Hypothalamus (tissue), 51 donors: ENCODE results near the gene MT2A.
"Not testable (repeated sequence)": the region's sequence is repeated elsewhere in the genome, so short reads cannot be mapped to it uniquely, and the experiment has no call there.

ENCODE experiments used
- DNase-seq, 51 donors: peaks; one replicate each; lab custom pipeline; 2025; lab: John Stamatoyannopoulos, UW

The MT2A gene

DNA sequence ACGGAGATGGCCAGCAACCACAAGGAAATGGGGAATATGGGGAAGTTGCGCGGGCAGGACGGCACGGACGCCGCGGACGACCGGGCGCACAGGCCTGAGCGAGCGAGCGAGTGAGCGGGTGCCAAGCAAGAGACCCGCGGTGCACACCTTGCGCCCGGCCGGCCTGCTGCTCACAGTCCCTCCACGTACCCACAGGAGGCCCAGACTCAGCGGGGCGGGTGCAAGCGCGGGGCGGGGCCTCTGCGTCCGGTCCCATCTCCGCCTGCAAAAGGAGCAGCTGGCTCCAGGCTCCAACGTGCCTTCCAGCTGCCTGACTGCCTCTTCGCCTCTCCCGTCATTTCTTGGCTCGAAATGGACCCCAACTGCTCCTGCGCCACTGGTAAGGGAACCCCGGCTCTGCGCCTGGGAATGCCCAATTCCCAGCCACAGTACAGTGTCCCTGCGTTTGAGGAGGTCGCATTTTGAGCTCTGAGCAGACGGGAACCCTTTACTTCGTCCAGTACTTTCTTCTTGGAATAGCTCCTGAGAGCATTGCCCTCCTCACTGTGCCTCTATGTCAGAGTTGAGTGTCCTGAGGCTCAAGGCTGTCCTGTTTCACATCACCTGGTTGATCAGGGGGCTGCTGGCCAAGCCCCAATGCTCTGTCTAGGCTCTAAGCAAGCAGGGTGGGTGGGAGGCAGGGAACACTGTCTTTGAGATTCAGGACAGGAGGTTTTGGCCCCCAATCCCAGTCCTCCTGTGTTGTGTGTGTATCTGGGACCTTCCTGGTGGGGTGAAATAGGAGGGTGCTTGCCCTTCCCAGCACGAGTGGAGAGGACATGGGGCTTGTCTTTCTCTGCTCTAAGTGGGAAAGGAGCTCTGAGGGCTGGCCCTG lies 9.1 kb downstream of the MT2A start:
- DNase-seq = peak in 25 of 51 donors; percentile 17 to 83 (median 48)

DNA sequence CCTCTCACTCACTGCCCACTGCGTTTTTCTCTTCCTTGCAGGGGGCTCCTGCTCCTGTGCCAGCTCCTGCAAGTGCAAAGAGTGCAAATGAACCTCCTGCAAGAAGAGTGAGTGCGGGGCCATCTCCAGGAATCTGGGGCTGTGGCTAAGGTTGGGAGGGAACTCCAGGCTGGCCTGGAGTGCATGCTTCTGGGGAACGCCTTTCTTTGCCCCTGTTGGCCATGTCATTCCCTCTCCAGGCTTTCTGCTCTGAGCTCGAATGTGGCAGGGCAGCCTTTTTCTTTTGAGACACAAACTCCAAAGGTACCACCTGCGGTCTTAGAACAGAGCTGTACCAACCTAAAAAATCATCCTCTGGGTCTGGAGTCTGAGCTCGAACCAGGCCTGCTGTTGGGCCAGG lies 9.8 kb downstream of the MT2A start:
- no peak for DNase-seq

DNA sequence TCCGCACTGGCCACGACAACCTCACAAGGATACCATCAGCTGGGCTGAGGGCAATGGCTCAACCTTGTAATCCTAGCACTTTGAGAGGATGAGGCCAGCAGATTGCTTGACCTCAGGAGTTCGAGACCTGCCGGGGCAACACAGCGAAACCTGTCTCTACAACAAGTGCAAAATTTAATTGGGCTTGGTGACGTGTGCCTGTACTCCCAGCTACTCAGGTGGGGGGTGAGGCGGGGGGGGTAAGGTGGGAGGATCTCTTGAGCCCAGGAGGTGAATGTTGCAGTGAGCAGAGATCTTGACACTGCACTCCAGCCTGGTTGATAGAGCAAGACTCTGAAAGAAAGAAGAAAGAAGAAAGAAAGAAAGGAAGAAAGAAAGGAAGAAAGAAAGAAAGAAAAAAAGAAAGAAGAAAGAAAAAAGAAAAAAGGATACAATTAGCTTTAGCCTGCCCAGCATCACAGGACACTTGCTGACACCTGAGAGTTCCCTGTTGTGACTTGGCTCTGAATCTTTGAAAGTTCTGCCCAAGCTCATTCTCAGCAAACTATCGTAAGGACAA lies 12.0 kb downstream of the MT2A start:
- DNase-seq = no peak

DNA sequence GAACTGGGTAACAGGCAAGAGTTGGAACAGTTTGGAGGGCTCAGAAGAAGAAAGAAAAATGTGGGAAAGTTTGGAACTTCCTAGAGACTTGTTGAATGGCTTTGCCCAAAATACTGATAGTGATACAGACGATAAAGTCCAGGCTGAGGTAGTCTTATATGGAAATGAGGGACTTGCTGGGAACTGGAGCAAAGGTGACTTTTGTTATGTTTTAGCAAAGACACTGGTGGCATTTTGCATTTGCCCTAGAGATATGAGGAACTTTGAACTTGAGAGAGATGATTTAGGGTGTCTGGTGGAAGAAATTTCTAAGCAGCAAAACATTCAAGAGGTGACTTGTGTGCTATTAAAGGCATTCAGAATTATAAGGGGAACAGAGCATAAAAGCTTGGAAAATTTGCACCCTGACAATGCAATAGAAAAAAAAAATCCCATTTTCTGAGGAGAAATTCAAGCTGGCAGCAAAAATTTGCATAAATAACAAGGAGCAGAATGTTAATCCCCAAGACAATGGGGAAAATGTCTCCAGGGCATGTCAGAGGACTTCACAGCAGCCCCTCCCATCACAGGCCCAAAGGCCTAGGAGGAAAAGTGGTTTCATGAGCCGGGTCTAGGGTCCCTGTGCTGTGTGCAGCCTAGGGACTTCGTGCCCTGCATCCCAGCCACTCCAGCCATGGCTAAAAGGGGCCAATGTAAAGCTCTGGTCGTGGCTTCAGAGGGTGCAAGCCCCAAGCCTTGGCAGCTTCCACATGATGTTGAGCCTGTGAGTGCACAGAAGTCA lies 13.5 kb downstream of the MT2A start:
- not testable (repeated sequence) for DNase-seq

DNA sequence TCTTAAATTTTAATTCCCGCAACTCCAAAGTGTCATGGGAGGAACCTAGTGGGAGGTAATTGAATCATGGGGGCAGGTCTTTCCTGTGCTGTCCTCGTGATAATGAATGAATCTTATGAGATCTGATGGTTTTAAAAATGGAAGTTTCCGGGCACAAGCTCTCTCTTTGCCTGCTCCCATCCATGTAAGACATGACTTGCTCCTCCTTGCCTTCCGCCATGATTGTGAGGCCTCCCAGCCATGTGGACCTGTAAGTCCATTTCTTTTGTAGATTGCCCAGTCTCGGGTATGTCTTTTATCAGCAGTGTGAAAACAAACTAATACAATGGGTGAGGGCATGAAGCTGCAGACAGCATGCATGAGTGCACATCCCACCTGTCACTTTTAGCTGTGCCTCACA lies 14.8 kb downstream of the MT2A start:
- DNase-seq = not testable (repeated sequence)

DNA sequence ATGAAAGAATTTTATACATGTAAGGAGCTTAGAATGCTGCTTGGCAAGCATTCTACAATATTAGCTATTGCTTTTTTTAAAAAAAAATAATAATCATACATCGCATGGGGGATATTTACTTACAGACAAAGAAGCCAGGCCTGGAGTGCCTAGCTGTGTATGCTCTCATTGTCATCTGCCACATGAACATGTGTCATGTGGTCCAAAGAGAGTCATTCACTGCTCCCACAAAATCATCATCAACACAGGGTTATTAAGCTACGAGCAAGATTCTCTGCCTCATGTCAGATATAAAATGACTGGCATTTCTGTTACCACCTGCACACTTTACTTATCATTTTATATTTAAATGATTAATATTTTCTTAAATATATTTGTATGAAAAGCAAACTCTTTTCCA lies 15.3 kb downstream of the MT2A start:
- peak in 1 of 51 donors; percentile 7 for DNase-seq

DNA sequence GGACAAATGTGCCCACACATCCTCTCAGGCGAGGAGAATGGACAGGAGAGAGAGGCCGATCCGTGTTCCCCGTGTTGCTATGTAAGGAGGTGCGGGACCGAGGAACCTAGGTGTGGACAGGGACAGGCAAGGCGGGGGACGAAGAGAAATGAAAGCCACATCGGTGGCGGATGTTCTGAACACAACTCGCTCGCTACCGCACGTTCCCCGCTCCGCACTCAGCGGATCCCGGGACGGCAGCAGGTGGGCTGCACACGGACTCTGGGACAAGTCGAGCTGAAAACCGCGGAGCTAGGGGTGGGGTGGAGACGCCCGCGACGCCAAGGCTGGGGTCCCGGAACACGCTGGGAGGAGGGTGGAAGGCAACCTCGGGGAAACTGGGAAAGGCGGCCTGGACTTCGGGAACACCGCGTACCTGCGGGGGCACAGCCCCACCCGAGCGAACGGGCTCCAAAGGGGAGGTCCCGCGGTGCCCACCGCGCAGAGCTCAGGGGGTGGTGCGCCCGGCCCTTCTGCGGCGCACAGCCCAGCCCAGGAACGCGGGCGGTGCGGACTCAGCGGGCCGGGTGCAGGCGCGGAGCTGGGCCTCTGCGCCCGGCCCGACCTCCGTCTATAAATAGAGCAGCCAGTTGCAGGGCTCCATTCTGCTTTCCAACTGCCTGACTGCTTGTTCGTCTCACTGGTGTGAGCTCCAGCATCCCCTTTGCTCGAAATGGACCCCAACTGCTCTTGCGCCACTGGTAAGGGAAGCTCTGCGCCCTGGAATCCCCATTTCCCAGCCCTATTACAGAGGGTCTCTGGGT lies 17.0 kb downstream of the MT2A start, which contains the start of gene MT1E:
Gene MT1E (plus strand): TSS at position 642 of the 803 bp plus-strand sequence. CDS start 71 bp downstream, at position 713.
- DNase-seq = peak in 31 of 51 donors; percentile 32 to 82 (median 63)

DNA sequence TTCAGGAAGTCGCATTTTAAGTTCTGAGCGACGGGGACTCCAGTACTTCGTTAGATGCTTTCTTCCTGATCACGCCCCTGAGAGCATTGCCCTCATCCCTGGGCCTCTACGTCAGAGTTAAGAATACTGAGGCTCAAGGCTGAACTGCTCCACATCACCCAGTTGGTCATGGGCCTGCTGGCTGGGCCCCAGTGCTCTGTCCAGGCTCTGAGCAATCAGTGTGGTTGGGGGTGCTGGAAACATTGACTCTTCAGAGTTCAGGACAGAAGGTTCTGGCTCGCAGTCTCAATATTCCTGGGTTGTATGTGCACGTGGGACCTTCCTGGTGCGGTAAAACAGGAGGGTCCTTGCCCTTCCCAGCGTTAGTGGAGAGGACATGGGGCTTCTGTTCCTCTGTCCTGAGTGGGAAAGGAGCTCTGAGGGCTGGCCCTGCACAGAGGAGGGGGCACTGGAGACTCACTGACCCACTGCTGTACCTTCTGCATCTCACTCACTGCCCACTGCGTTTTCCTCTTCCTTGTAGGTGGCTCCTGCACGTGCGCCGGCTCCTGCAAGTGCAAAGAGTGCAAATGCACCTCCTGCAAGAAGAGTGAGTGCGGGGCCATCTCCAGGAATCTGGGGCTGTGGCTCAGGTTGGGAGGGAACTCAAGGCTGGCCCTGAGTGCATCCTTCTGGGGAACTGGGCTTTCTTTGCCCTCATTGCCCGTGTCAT lies 17.7 kb downstream of the MT2A start:
- peak in 2 of 51 donors; percentile 50 to 63 for DNase-seq

DNA sequence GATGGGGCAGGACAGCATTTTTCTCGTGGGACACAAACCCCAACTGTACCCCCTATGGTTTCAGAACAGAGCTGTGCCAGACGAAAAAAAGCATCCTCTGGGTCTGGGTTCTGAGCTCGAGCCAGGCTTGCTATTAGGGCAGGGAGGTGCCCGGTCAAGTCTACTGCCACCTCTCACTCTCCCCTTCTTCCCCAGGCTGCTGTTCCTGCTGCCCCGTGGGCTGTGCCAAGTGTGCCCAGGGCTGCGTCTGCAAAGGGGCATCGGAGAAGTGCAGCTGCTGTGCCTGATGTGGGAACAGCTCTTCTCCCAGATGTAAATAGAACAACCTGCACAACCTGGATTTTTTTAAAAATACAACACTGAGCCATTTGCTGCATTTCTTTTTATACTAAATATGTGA lies 18.3 kb downstream of the MT2A start:
- peak in 1 of 51 donors; percentile 4 for DNase-seq

DNA sequence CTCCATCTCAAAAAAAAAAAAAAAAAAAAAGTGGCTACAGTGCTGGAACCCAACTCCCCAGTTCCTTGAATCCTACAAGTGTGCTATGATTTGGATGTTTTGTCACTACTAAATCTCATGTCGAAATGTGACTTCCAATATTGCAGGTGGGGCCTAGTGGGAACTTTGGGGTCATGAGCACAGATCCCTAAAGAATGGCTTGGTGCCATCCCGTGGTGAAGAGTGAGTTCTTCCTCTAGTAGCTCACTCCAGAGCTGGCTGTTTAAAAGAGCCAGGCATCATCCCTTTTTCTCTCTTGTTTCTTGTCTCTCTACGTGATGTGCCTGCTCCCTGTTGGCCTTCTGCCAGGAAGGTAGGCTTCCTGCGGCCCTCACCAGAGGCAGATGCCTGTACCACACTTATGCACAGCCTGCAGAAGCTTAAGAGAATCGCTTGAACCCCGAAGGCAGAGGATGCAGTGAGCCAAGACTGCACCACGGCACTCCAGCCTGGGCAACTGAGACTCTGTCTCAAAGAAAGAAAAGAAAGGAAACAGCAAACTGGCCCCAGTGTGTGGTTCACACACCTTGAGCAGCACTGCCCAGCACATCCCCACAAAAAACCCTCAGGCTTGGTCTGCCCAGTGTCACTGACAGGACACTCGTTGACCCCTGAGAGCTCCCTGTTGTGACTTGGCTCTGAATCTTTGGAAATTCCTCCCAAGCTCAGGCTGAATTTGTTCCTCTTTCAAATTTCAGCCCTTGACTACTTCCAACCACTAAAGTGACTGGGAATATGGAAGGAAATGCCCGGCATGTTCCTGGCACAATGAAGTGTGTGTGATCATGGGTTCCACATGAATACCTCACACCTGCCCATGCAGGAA lies 20.3 kb downstream of the MT2A start:
- no peak for DNase-seq

DNA sequence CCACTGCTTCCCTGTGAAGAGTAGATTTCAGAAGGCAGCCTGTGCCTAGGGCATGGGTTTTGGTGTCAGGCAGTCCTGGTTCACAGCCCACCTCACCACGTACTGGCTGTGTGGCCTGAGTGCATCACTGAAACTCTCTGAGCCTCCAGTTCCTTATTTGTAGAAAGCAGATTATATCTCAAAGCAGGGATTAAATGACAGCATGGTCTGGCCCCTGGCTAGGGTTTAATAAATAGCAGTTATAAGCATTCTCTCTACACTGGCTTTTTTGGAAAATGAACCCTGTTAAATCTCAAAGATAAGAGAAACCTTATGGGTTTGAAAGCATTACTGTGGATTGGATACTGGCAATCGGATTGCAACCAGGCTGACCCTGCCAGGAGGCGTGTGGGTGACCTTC lies 21.1 kb downstream of the MT2A start:
- no peak for DNase-seq

DNA sequence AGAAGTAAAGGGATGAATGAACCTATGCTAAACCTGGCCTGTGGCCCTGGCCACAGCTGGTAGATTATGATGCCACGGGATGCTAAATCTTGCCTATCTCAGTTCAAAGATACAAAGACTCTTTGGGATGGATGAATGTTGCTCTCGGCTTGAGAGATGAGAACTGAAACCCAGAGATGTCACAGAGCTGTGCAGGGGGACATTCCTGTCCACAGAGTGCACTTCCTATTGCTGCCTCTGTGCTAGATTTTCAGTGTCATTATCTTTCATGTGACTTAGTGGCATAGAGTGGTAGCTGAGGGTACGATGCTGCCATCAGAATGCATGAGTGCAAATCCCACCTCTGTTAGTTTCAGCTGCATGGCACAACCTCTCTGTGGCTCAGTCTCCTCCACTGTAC lies 21.8 kb downstream of the MT2A start:
- DNase-seq = no peak

DNA sequence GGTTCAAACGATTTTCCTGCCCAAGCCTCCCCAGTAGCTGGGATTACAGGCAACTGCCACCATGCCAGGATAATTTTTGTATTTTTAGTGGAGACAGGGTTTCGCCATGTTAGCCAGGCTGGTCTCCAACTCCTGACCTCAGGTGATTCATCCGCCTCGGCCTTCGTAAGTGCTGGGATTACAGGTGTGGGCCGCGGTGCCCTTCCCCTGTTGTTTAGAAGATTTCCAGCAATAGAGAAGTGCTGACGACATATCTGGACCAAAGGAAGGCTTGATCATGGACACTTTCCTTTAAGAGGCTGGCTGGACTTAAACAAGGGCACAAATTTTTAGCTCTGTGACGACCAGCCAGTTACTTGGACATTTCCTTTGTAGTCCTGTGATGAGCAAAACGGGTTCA lies 22.8 kb downstream of the MT2A start:
- DNase-seq = no peak

DNA sequence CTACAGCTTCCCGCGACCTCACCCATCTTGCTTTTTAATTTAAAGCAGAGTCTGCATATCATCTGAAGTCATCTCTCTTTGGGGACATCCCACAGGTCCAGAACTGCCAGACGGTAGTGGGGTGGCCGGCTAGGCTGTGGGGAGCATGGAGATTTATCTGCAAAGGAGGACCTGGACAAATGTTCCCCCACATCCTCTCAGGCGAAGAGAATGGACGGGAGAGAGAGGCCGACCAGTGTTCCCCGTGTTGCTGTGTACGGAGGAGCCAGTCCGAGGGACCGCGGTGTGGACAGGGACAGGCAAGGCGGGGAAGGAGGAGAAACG lies 23.4 kb downstream of the MT2A start:
- no peak for DNase-seq

DNA sequence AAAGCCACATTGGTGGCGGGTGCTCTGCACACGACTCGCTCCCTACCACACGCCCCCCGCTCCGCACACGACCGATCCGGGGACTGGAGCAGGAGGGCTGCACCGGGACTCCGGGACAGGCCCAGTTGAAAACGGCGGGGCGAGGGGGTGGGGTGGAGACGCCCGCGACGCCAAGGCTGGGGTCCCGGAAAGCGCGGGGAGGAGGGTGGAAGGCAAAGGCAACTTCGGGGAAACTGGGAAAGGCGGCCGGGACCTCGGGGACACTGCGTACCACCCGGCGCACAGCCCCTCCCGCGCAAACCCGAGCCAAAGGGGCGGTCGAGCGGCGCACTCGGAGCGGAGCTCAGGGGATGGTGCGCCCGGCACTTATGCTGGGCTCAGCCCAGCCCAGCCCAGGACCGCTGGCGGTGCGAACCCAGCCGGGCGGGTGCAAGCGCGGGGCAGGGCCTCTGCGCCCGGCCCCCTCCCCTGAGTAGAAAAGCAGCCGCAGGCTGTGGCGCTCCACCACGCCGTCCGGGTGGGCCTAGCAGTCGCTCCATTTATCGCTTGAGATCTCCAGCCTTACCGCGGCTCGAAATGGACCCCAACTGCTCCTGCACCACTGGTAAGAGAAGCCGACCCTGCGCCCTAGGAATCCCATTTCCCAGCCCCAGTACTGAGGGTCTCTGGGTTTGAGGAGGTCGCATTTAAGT lies 23.9 kb downstream of the MT2A start, which contains the start of gene MT1M:
Gene MT1M (plus strand): TSS at position 504 of the 692 bp plus-strand sequence. CDS start 73 bp downstream, at position 577.
- peak in 36 of 51 donors; percentile 28 to 80 (median 60) for DNase-seq

DNA sequence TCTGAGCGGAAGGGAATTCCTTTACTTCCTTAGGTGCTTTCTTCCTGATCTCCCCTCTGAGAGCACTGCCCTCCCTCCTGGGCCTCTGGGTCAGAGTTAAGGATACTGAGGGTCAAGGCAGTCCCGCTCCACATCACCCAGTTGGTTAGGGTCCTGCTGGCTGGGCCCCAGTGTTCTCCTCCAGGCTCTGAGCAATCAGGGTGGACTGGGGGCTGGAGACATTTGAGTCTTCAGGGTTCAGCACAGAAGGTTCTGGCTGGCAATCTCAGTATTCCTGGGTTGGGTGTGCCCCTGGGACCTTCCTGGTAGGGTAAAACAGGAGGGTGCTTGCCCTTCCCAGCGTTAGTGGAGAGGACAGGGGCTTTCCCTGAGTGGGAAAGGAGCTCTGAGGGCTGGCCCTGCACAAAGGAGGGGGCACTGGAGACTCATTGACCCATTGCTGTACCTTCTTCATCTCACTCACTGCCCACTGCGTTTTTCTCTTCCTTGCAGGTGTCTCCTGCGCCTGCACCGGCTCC lies 24.5 kb downstream of the MT2A start:
- DNase-seq = no peak

DNA sequence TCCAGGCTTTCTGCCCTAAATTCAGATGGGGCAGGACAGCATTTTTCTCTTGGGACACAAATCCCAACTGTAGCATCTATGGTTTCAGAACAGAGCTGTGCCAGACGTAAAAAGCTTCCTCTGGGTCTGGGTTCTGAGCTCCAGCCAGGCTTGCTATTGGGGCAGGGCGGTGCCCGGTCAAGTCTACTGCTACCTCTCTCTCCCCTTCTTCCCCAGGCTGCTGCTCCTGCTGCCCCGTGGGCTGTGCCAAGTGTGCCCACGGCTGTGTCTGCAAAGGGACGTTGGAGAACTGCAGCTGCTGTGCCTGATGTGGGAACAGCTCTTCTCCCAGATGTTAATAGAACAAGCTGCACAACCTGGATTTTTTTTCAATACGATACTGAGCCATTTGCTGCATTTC lies 25.2 kb downstream of the MT2A start:
- DNase-seq = no peak
